ENCODE results near the gene ZG16B. TPM values are rescaled to one million over a fixed set of nuclear protein-coding genes. Genes with fewer than 3 reads are reported as not detected.

ZG16B gene
- total RNA-seq, 1 experiment from 2014 or later = 2.3 TPM

DNA sequence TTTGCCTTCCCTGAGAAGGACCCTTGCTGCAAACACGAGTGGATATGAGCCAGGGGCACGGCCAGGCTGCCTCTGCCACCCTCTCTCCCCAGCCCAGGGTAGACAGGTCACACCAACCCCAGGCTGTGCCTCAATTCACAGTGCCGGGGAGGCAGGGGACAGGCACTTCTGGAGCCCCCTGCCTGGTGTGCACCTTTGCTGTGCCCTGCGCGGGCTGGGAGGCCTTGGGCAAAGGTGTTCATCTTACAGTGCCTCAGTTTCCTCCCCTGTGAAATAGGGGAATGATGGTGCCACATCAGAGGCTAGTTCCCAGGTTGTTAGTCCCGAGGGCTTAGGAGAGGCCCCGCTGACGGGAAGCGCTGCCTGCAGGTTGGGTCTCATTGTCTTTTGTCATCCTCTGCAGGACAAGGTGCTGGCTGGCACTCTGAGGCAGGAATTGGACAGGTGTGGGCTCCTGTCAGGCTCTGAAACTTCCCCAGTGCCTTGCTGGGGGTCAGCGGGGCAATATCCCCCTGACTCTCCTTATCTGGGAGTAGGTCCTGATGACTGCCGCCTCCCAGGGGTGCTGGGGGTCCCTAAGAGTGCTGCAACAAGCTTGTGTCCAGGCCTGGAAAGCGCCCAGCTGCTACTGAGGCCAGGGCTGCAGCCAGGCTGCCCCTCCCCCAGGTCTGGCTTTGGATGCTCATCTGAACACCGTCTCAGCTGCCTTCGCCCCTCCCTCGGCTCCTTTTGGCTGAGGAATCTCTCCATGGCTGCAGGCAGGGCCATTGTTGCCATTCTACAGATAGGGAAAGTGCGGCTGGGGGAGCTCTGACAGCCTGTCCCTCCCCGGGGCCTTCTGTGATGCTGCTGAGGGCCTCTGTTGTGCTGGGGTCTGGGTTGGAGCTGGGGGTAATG is 9.9 kb upstream of the ZG16B start:
- Histone ChIP-seq H3K9me3 (ENCODE audit: control insufficient read depth in 1 of 2, insufficient read depth in 1 of 2, low read depth in 1 of 2, low read length in 2 of 2) (no peaks in the 10 kb centered on the region), H3K79me2 (ENCODE audit: insufficient read depth, low read length) (no peaks in the 10 kb centered on the region), H4K20me1 (ENCODE audit: insufficient read depth) (no peaks in the 10 kb centered on the region), H3K4me2 (ENCODE audit: low read length) (no peak overlapping the region), H3K36me3 (ENCODE audit: control insufficient read depth in 1 of 2, insufficient read depth in 2 of 2, low read length in 2 of 2) (no peaks in the 10 kb centered on the region), H2AFZ (ENCODE audit: low read depth, low read length, poor library complexity, severe bottlenecking) (no peak overlapping the region), H3K27ac (ENCODE audit: low read depth, low read length) (no peak overlapping the region), H3K9me2 (ENCODE audit: insufficient read depth) (no peaks in the 10 kb centered on the region), H3K9ac (ENCODE audit: low read length) (no peak overlapping the region), H3K4me3 (replicated peaks in 1 of 2; ENCODE audit: low read depth in 1 of 2, low read length in 2 of 2) (no peak overlapping the region), H3K27me3 (ENCODE audit: insufficient read depth, low read length) (no peaks in the 10 kb centered on the region), H3K4me1 (ENCODE audit: control insufficient read depth in 1 of 2, insufficient read depth in 2 of 2, low read length in 2 of 2) (no peaks in the 10 kb centered on the region)
- intact Hi-C loops (cut with micrococcal nuclease) = no loop called here
- ATAC-seq = no peak
- no peak for DNase-seq (ENCODE audit: low read depth, low spot score)
- BruUV-seq (replicated peaks) = no TSS peak
- RAD21 ChIA-PET (ENCODE audit: low non-redundant PET in 1 of 2, low total read pairs in 2 of 2, uncharacterized antibody in 2 of 2, unreplicated experiment in 2 of 2) = no interaction called here
- POLR2A ChIA-PET = no interaction called here
- CTCF ChIA-PET = no interaction called here
- TF ChIP-seq, protein P1, sequence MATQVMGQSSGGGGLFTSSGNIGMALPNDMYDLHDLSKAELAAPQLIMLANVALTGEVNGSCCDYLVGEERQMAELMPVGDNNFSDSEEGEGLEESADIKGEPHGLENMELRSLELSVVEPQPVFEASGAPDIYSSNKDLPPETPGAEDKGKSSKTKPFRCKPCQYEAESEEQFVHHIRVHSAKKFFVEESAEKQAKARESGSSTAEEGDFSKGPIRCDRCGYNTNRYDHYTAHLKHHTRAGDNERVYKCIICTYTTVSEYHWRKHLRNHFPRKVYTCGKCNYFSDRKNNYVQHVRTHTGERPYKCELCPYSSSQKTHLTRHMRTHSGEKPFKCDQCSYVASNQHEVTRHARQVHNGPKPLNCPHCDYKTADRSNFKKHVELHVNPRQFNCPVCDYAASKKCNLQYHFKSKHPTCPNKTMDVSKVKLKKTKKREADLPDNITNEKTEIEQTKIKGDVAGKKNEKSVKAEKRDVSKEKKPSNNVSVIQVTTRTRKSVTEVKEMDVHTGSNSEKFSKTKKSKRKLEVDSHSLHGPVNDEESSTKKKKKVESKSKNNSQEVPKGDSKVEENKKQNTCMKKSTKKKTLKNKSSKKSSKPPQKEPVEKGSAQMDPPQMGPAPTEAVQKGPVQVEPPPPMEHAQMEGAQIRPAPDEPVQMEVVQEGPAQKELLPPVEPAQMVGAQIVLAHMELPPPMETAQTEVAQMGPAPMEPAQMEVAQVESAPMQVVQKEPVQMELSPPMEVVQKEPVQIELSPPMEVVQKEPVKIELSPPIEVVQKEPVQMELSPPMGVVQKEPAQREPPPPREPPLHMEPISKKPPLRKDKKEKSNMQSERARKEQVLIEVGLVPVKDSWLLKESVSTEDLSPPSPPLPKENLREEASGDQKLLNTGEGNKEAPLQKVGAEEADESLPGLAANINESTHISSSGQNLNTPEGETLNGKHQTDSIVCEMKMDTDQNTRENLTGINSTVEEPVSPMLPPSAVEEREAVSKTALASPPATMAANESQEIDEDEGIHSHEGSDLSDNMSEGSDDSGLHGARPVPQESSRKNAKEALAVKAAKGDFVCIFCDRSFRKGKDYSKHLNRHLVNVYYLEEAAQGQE (IDR thresholded peaks at IDR 0.05; ENCODE audit: low read depth) = no peak
- no peak for TF ChIP-seq POLR2A (IDR thresholded peaks at IDR 0.05; ENCODE audit: borderline replicate concordance, extremely low read depth, insufficient read depth, insufficient read length)
- TF ChIP-seq, protein P2, sequence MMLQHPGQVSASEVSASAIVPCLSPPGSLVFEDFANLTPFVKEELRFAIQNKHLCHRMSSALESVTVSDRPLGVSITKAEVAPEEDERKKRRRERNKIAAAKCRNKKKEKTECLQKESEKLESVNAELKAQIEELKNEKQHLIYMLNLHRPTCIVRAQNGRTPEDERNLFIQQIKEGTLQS (IDR thresholded peaks at IDR 0.05) = no peak
- no peak for TF ChIP-seq RAD21 (IDR thresholded peaks at IDR 0.05; ENCODE audit: low read depth)
- TF ChIP-seq EZH2phosphoT487 (IDR thresholded peaks at IDR 0.05; ENCODE audit: borderline replicate concordance) = no peak
- no peak for TF ChIP-seq POLR2AphosphoS5 (IDR thresholded peaks at IDR 0.05; ENCODE audit: low read depth, low read length)
- no peak for TF ChIP-seq ELF1 (IDR thresholded peaks at IDR 0.05; ENCODE audit: borderline replicate concordance, low read depth)
- TF ChIP-seq, protein P3, sequence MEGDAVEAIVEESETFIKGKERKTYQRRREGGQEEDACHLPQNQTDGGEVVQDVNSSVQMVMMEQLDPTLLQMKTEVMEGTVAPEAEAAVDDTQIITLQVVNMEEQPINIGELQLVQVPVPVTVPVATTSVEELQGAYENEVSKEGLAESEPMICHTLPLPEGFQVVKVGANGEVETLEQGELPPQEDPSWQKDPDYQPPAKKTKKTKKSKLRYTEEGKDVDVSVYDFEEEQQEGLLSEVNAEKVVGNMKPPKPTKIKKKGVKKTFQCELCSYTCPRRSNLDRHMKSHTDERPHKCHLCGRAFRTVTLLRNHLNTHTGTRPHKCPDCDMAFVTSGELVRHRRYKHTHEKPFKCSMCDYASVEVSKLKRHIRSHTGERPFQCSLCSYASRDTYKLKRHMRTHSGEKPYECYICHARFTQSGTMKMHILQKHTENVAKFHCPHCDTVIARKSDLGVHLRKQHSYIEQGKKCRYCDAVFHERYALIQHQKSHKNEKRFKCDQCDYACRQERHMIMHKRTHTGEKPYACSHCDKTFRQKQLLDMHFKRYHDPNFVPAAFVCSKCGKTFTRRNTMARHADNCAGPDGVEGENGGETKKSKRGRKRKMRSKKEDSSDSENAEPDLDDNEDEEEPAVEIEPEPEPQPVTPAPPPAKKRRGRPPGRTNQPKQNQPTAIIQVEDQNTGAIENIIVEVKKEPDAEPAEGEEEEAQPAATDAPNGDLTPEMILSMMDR (IDR thresholded peaks at IDR 0.05 in 2 of 3, conservative IDR thresholded peaks at IDR 0.05 in 1 of 3; ENCODE audit: borderline replicate concordance in 1 of 3, insufficient read depth in 1 of 3, low read depth in 2 of 3, low read length in 2 of 3) = no peak
- no peak for TF ChIP-seq ZFX (IDR thresholded peaks at IDR 0.05)
- no peak for TF ChIP-seq SRF (IDR thresholded peaks at IDR 0.05; ENCODE audit: low read depth)
- TF ChIP-seq TCF7L2 (IDR thresholded peaks at IDR 0.05; ENCODE audit: borderline replicate concordance, extremely low read depth, insufficient read depth, insufficient read length) = no peak
- TF ChIP-seq, protein P4, sequence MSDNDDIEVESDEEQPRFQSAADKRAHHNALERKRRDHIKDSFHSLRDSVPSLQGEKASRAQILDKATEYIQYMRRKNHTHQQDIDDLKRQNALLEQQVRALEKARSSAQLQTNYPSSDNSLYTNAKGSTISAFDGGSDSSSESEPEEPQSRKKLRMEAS (IDR thresholded peaks at IDR 0.05) = no peak
- TF ChIP-seq YY1 (IDR thresholded peaks at IDR 0.05; ENCODE audit: extremely low read depth, insufficient replicate concordance, low read depth, low read length) = no peak
- TF ChIP-seq FOSL1 (IDR thresholded peaks at IDR 0.05; ENCODE audit: low read depth) = no peak
- no peak for TF ChIP-seq SIN3A (IDR thresholded peaks at IDR 0.05; ENCODE audit: low read depth)
- TF ChIP-seq CBX3 (IDR thresholded peaks at IDR 0.05; ENCODE audit: low read depth) = no peak
